GM12892 (cell line): ENCODE data around the gene SLC5A12.

Experiments used
- POLR2A ChIP-seq: IDR thresholded peaks from 2 replicates; pipeline ENCODE4 v1.6.1; 2011; ENCODE audit warnings: low read depth, low read length, control low read depth
- TAF1 ChIP-seq: IDR thresholded peaks from 2 replicates; pipeline ENCODE4 v1.6.1; 2011; ENCODE audit warnings: low read depth, mild to moderate bottlenecking, control low read depth, low read length, borderline replicate concordance

DNA sequence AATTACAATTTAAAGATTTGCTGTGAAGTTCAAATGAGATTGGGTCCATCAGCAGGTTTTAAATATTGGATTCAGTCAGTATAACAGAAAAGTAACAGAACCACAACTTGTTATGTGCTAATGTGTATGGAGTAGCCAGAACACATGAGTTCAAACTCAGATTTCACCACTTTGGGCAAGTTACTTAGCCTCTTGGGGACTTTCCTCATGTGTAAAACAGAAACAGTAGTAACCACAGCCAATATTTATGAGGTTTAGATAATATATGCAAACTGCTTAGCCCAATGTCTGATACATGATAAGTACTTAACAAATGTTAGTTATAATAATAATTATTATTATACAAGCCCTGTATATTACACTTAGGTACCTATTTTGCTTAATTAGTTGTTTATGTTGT is 21.8 kb upstream of the SLC5A12 start:
- TF ChIP-seq TAF1 (no peak), POLR2A (no peak)
